GM21529 (cell line): ENCODE measurements around the gene SLC39A11.

Source experiments
- ATAC-seq: cut with Tn5 transposase; IDR thresholded peaks from one replicate; pipeline ENCODE4 v1.9.1; 2021; ENCODE audit not compliant: unreplicated experiment

Gene SLC39A11

GRCh38 chr17:72984145-72984925 is 108.2 kb downstream of the SLC39A11 start:
- ATAC-seq, result no peak

- ATAC-seq, result no peak
These were observed 109.8 kb downstream of the SLC39A11 start for GRCh38 chr17:72982680-72983079.

GRCh38 chr17:72978593-72979218 is 113.8 kb downstream of the SLC39A11 start:
- no peak for ATAC-seq

GRCh38 chr17:72977771-72978417 is 114.6 kb downstream of the SLC39A11 start:
- peak; percentile 20 for ATAC-seq

- ATAC-seq, result peak; percentile 77
These were observed 115.3 kb downstream of the SLC39A11 start for GRCh38 chr17:72976971-72977770.

- ATAC-seq, result no peak
These were observed 117.0 kb downstream of the SLC39A11 start for GRCh38 chr17:72975509-72975908.

GRCh38 chr17:72974605-72975232 is 117.8 kb downstream of the SLC39A11 start:
- ATAC-seq, result no peak

- ATAC-seq, result no peak
These were observed 120.1 kb downstream of the SLC39A11 start for GRCh38 chr17:72972263-72972951.

GRCh38 chr17:72971226-72971880 is 121.1 kb downstream of the SLC39A11 start:
- ATAC-seq, result no peak

- ATAC-seq, result no peak
These were observed 121.7 kb downstream of the SLC39A11 start for GRCh38 chr17:72970797-72971196.

- no peak for ATAC-seq
These were observed 122.2 kb downstream of the SLC39A11 start for GRCh38 chr17:72970246-72970645.

- ATAC-seq, result no peak
These were observed 123.1 kb downstream of the SLC39A11 start for GRCh38 chr17:72969293-72969906.

- no peak for ATAC-seq
These were observed 123.7 kb downstream of the SLC39A11 start for GRCh38 chr17:72968798-72969197.

GRCh38 chr17:72967977-72968585 is 124.4 kb downstream of the SLC39A11 start:
- no peak for ATAC-seq

- no peak for ATAC-seq
These were observed 125.1 kb downstream of the SLC39A11 start for GRCh38 chr17:72967277-72967970.

GRCh38 chr17:72962106-72962505 is 130.4 kb downstream of the SLC39A11 start:
- no peak for ATAC-seq

- no peak for ATAC-seq
These were observed 136.9 kb downstream of the SLC39A11 start for GRCh38 chr17:72955391-72956140.
